GM12872 (cell line): ENCODE data around the gene GGACT.

Source experiments
- CTCF ChIP-seq: IDR thresholded peaks from 3 replicates; pipeline ENCODE4 v1.5.1; 2011; ENCODE audit warnings: low read depth, mild to moderate bottlenecking, low read length, moderate library complexity; ENCODE audit not compliant: insufficient read depth

GGACT gene

DNA sequence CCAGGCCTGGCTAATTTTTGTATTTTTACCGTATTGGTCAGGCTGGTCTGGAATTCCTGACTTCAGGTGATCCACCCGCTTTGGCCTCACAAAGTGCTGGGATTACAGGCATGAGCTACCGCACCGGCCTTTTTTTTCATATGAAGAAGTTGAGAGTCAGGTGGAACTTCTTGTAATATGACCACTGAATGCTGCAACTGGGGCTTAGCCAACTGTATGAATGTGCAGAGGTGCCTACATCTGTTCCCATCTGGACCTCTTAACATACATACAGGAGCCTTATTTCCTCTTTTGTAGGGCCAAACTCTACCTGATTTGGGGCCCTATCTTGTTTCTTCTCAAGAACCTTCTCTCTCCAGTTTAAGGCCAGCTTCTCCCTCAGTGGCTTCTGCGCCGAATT is 11.9 kb upstream of the GGACT start:
- TF ChIP-seq CTCF = no peak

DNA sequence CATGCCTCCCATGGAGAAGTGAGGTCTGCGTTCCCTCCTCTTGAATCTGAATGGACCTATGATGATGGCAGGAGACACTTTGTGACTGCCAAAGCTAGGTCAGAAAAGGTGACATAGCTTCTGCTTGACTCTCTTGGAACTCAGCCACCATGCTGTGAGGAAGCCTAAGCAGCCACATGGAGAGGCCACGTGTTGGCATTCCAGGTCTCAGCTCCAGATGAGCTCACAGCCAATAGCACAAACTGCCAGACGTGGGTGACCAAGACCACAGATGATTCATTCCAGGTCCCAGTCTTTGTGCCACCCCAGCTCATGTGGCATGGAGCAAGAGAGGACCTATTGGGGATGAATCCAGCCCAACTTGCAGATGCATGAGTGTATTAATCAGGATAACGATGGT is 8.7 kb upstream of the GGACT start:
- no peak for TF ChIP-seq CTCF

- no peak for TF ChIP-seq CTCF
Observed at GRCh38 chr13:100596516-100596915, 7.9 kb upstream of the GGACT start.

GRCh38 chr13:100594731-100595130 is 6.1 kb upstream of the GGACT start:
- peak; percentile 54 for TF ChIP-seq CTCF

GRCh38 chr13:100594255-100594654 is 5.7 kb upstream of the GGACT start:
- no peak for TF ChIP-seq CTCF

GRCh38 chr13:100589178-100589725 is 663 bp upstream of the GGACT start:
- TF ChIP-seq CTCF = no peak

GRCh38 chr13:100584896-100585295 is 3.7 kb downstream of the GGACT start:
- no peak for TF ChIP-seq CTCF

DNA sequence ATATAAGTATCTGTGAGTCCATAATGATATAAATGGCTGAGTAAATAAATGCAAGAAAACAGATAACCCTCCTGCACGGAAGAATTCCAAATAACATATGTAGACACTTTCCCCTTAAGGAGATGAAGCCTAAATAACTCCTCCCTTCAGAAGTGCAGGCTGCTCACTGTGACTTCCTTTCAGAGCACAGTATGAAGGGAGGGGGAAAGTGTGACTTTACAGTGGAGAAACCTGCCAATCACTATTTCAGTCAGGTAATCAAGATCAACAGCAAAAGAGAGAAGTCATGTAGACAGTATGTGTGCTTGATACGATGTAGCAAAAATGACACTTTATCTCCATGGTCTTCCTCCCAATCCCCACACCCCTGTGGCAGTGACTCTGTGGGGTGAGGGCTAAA is 7.1 kb downstream of the GGACT start:
- no peak for TF ChIP-seq CTCF
